Measurements from ENCODE around the gene TMEM94.

GRCh38 chr17:75544250-75544649 is 87.8 kb downstream of the TMEM94 start:
- TF ChIP-seq CTCF (IDR thresholded peaks at IDR 0.05) (no peak), POLR2A (IDR thresholded peaks at IDR 0.05) (no peak)

All from testis (tissue), 2 donors.